RWPE2 (cell line): ENCODE measurements around the gene OR11H6.

Experiments
- ATAC-seq: fragments of 200-7000 bp; cut with Tn5 transposase; 3 replicates; pipeline ENCODE4 v1.9.1; 2021; ENCODE audit warnings: low read depth
- DNase-seq: peaks from one replicate; pipeline ENCODE4 v3.0.0-alpha.2; 2020; ENCODE audit warnings: low spot score
- H3K27ac ChIP-seq: fragments of 450-650 bp; 2 replicates; pipeline ENCODE4 v1.5.1; 2017; ENCODE audit warnings: mild to moderate bottlenecking; ENCODE audit not compliant: poor library complexity, severe bottlenecking
- H3K27me3 ChIP-seq: fragments of 250-450 bp; sonication (Bioruptor Pico); 2 replicates; pipeline ENCODE4 v1.5.1; 2021; ENCODE audit warnings: mild to moderate bottlenecking, moderate library complexity; ENCODE audit not compliant: insufficient read depth, poor library complexity, severe bottlenecking
- H3K36me3 ChIP-seq: fragments of 250-450 bp; sonication (Bioruptor Pico); 2 replicates; pipeline ENCODE4 v1.5.1; 2020; ENCODE audit warnings: low read depth, mild to moderate bottlenecking, moderate library complexity
- H3K4me1 ChIP-seq: fragments of 250-450 bp; sonication (Bioruptor Pico); 2 replicates; pipeline ENCODE4 v1.5.1; 2021; ENCODE audit warnings: mild to moderate bottlenecking, moderate library complexity; ENCODE audit not compliant: insufficient read depth, poor library complexity, severe bottlenecking
- H3K4me3 ChIP-seq: fragments of 250-450 bp; sonication (Bioruptor Pico); 2 replicates; pipeline ENCODE4 v1.5.1; 2021; ENCODE audit warnings: mild to moderate bottlenecking, moderate library complexity; ENCODE audit not compliant: severe bottlenecking
- H3K9me3 ChIP-seq: fragments of 250-450 bp; sonication (Bioruptor Pico); 2 replicates; pipeline ENCODE4 v1.5.1; 2021; ENCODE audit warnings: mild to moderate bottlenecking, moderate library complexity; ENCODE audit not compliant: severe bottlenecking
- TF ChIP-seq, protein P1 (sequence below): fragments of 450-650 bp; IDR thresholded peaks from one replicate; pipeline ENCODE4 v1.5.1; 2017; ENCODE audit warnings: mild to moderate bottlenecking, moderate library complexity; ENCODE audit not compliant: poor library complexity, severe bottlenecking

The OR11H6 gene

GRCh38 chr14:20179880-20180279 lies 43.6 kb upstream of the OR11H6 start:
- H3K27ac ChIP-seq, result no peak overlapping the region
- no peak for DNase-seq
- ATAC-seq, result no peak
- no peaks in the 10 kb centered on the region for H3K4me1 ChIP-seq
- H3K9me3 ChIP-seq, result no peaks in the 10 kb centered on the region
- no peaks in the 10 kb centered on the region for H3K36me3 ChIP-seq
- no peak overlapping the region for H3K4me3 ChIP-seq
- TF ChIP-seq, protein P1, sequence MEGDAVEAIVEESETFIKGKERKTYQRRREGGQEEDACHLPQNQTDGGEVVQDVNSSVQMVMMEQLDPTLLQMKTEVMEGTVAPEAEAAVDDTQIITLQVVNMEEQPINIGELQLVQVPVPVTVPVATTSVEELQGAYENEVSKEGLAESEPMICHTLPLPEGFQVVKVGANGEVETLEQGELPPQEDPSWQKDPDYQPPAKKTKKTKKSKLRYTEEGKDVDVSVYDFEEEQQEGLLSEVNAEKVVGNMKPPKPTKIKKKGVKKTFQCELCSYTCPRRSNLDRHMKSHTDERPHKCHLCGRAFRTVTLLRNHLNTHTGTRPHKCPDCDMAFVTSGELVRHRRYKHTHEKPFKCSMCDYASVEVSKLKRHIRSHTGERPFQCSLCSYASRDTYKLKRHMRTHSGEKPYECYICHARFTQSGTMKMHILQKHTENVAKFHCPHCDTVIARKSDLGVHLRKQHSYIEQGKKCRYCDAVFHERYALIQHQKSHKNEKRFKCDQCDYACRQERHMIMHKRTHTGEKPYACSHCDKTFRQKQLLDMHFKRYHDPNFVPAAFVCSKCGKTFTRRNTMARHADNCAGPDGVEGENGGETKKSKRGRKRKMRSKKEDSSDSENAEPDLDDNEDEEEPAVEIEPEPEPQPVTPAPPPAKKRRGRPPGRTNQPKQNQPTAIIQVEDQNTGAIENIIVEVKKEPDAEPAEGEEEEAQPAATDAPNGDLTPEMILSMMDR, result no peak
- no peaks in the 10 kb centered on the region for H3K27me3 ChIP-seq

- TF ChIP-seq, protein P1, result no peak
- ATAC-seq, result no peak
- no peaks in the 10 kb centered on the region for H3K4me1 ChIP-seq
- H3K27ac ChIP-seq, result no peak overlapping the region
- H3K27me3 ChIP-seq, result no peaks in the 10 kb centered on the region
- no peaks in the 10 kb centered on the region for H3K9me3 ChIP-seq
- no peaks in the 10 kb centered on the region for H3K36me3 ChIP-seq
- no peak for DNase-seq
- no peak overlapping the region for H3K4me3 ChIP-seq
Measured at GRCh38 chr14:20180486-20180885, 43.0 kb upstream of the OR11H6 start.

- no peaks in the 10 kb centered on the region for H3K27me3 ChIP-seq
- no peak overlapping the region for H3K4me3 ChIP-seq
- TF ChIP-seq, protein P1, result no peak
- H3K9me3 ChIP-seq, result no peaks in the 10 kb centered on the region
- DNase-seq (no peak), ATAC-seq (no peak)
- no peaks in the 10 kb centered on the region for H3K36me3 ChIP-seq
- no peak overlapping the region for H3K27ac ChIP-seq
- H3K4me1 ChIP-seq, result no peaks in the 10 kb centered on the region
Measured at GRCh38 chr14:20184181-20184580, 39.3 kb upstream of the OR11H6 start.

- no peaks in the 10 kb centered on the region for H3K9me3 ChIP-seq
- no peak within 1 kb of the TSS for H3K4me3 ChIP-seq
- H3K4me1 ChIP-seq, result no peaks in the 10 kb centered on the region
- ATAC-seq, result 0 out of 3 replicates have a peak, but pooled peaks have one; percentile 23
- DNase-seq, result no peak
- H3K27me3 ChIP-seq, result peaks cover 29% of the 10 kb centered on the region
- TF ChIP-seq, protein P1, result no peak
- H3K36me3 ChIP-seq, result no peaks in the 10 kb centered on the region
- no peak within 1 kb of the TSS for H3K27ac ChIP-seq
Measured at GRCh38 chr14:20190596-20190995, 32.9 kb upstream of the OR11H6 start, which contains the start of gene OR11G2. Gene OR11G2, plus strand, starts transcription at chr14:20190896. Its CDS starts 6,542 bp downstream, at chr14:20197438.

GRCh38 chr14:20191396-20191795 lies 32.1 kb upstream of the OR11H6 start:
- no peaks in the 10 kb centered on the region for H3K36me3 ChIP-seq
- no peak; the same call in 2 of the 3 replicates for ATAC-seq
- no peaks in the 10 kb centered on the region for H3K4me1 ChIP-seq
- no peak for DNase-seq
- TF ChIP-seq, protein P1, result no peak
- no peak overlapping the region for H3K27ac ChIP-seq
- H3K4me3 ChIP-seq, result no peak overlapping the region
- peaks cover 29% of the 10 kb centered on the region for H3K27me3 ChIP-seq
- no peaks in the 10 kb centered on the region for H3K9me3 ChIP-seq
